Posterior vena cava (tissue), 2 donors: ENCODE measurements around the gene NECTIN4. TPM values are rescaled to one million over a fixed set of nuclear protein-coding genes. Genes with fewer than 3 reads are reported as not detected.
A peak's percentile ranks its signal among the peaks of the same experiment; 100 is the strongest.
"Not testable (repeated sequence)": the region's sequence is repeated elsewhere in the genome, so short reads cannot be mapped to it uniquely, and the experiment has no call there.

Experiments
- DNase-seq: peaks from one replicate; pipeline ENCODE4 v3.0.0-alpha.2; 2020; ENCODE audit warnings: low spot score
- intact Hi-C, 2 donors: fragments of 100-400 bp; cut with DNase I; formaldehyde crosslinking; loops; one replicate each; pipeline versions ENCODE4 v1.14.1 to v1.14.2; 2022 to 2023
- total RNA-seq, 2 donors: library from RNA; stranded (reverse); fragmentation: NEBNext Ultra II Directional; extraction: Animal tissue kit (Norgen Biotek cat#: 25700); gene quantifications; one replicate each; pipeline ENCODE4 v1.2.1, GENCODE V29; 2021
- donor health status: DM: yes; HTN: yes; CAD: no.
- donor health status: DM: yes; HTN: yes; CAD: no.

The NECTIN4 gene
- total RNA-seq, 2 donors from 2014 or later = 0.19 TPM; not detected in 1

GRCh38 chr1:161068306-161069234 lies 20.8 kb downstream of the NECTIN4 start:
- DNase-seq = peak; percentile 91
- intact Hi-C loops = no loop called here

GRCh38 chr1:161066694-161067093 lies 22.7 kb downstream of the NECTIN4 start:
- no peak for DNase-seq
- intact Hi-C loops = no loop called here

- DNase-seq, intact Hi-C loops: not testable (repeated sequence)
Measured at GRCh38 chr1:161065681-161066080, 23.7 kb downstream of the NECTIN4 start.

- DNase-seq, intact Hi-C loops: not testable (repeated sequence)
Measured at GRCh38 chr1:161063936-161064335, 25.4 kb downstream of the NECTIN4 start.

- DNase-seq = no peak
- intact Hi-C loops = no loop called here
Measured at GRCh38 chr1:161061419-161061818, 27.9 kb downstream of the NECTIN4 start.

- intact Hi-C loops = no loop called here
- no peak for DNase-seq
Measured at GRCh38 chr1:161059293-161059692, 30.1 kb downstream of the NECTIN4 start.

- DNase-seq = no peak
- intact Hi-C loops = no loop called here
Measured at GRCh38 chr1:161054805-161055204, 34.6 kb downstream of the NECTIN4 start.

- intact Hi-C loops = no loop called here
Measured at GRCh38 chr1:161054232-161054631, 35.1 kb downstream of the NECTIN4 start.

GRCh38 chr1:161052899-161053298 lies 36.5 kb downstream of the NECTIN4 start:
- DNase-seq = no peak
- intact Hi-C loops = no loop called here

More at GRCh38 chr1:161054232-161054631, 35.1 kb downstream of the NECTIN4 start:
- no peak for DNase-seq

- DNase-seq = no peak
- intact Hi-C loops = no loop called here
Measured at GRCh38 chr1:161051219-161051618, 38.1 kb downstream of the NECTIN4 start.

- intact Hi-C loops = no loop called here
- no peak for DNase-seq
Measured at GRCh38 chr1:161048949-161049722, 40.2 kb downstream of the NECTIN4 start.

GRCh38 chr1:161047436-161048420 lies 41.6 kb downstream of the NECTIN4 start:
- intact Hi-C loops = no loop called here
- no peak for DNase-seq

- intact Hi-C loops = no loop called here
Measured at GRCh38 chr1:161046605-161047228, 42.6 kb downstream of the NECTIN4 start.

GRCh38 chr1:161045736-161046604 lies 43.4 kb downstream of the NECTIN4 start, which contains the start of gene USF1:
TSS of gene USF1 (minus strand) at chr1:161045977. CDS start at chr1:161043275, 2,702 bp downstream.
- intact Hi-C loops = no loop called here
- DNase-seq = peak; percentile 97

More at GRCh38 chr1:161046605-161047228, 42.6 kb downstream of the NECTIN4 start:
- DNase-seq = no peak

GRCh38 chr1:161044908-161045735 lies 44.2 kb downstream of the NECTIN4 start:
- intact Hi-C loops = no loop called here

GRCh38 chr1:161044535-161044907 lies 44.8 kb downstream of the NECTIN4 start:
- intact Hi-C loops = no loop called here
- no peak for DNase-seq

More at GRCh38 chr1:161044908-161045735, 44.2 kb downstream of the NECTIN4 start:
- peak; percentile 91 for DNase-seq

GRCh38 chr1:161039546-161039945 lies 49.8 kb downstream of the NECTIN4 start:
- DNase-seq = no peak
- intact Hi-C loops = no loop called here
